DOHH2 (cell line): ENCODE measurements around the gene PREX1.

Source experiments
- H3F3A ChIP-seq: fragments of 200-600 bp; sonication (generic), shearing (Covaris generic); 2 replicates; pipeline ENCODE4 v1.6.0; 2016; ENCODE audit warnings: antibody characterized with exemption, mild to moderate bottlenecking; ENCODE audit not compliant: control insufficient read depth, insufficient read depth
- H3K27ac ChIP-seq: fragments of 200-600 bp; sonication (generic); 2 replicates; pipeline ENCODE4 v1.5.1; 2014; ENCODE audit warnings: low read depth, mild to moderate bottlenecking, low read length, moderate library complexity
- H3K27me3 ChIP-seq: fragments of 200-600 bp; sonication (generic); 2 replicates; pipeline ENCODE4 v1.6.1; 2014; ENCODE audit warnings: mild to moderate bottlenecking, low read length, mixed read lengths; ENCODE audit not compliant: control insufficient read depth
- H3K36me3 ChIP-seq: fragments of 200-600 bp; sonication (generic); 2 replicates; pipeline ENCODE4 v1.6.1; 2014; ENCODE audit warnings: mild to moderate bottlenecking, low read length, moderate library complexity, mixed read lengths; ENCODE audit not compliant: control insufficient read depth
- H3K4me1 ChIP-seq: fragments of 200-600 bp; sonication (generic); 2 replicates; pipeline ENCODE4 v1.6.1; 2014; ENCODE audit warnings: mild to moderate bottlenecking, low read length, mixed read lengths; ENCODE audit not compliant: control insufficient read depth
- H3K4me2 ChIP-seq: fragments of 200-600 bp; sonication (generic); 2 replicates; pipeline ENCODE4 v1.6.0; 2014; ENCODE audit warnings: mild to moderate bottlenecking, low read length, moderate library complexity
- H3K4me3 ChIP-seq: fragments of 200-600 bp; sonication (generic); 2 replicates; pipeline ENCODE4 v1.5.1; 2014; ENCODE audit warnings: mild to moderate bottlenecking, low read length, mixed read lengths
- H3K79me2 ChIP-seq: fragments of 200-600 bp; sonication (generic); 2 replicates; pipeline ENCODE4 v1.6.1; 2014; ENCODE audit warnings: mild to moderate bottlenecking, low read length, mixed read lengths; ENCODE audit not compliant: control insufficient read depth
- H3K9me2 ChIP-seq: fragments of 200-600 bp; sonication (generic); replicated peaks from 2 replicates; pipeline ENCODE4 v1.6.1; 2014; ENCODE audit warnings: mild to moderate bottlenecking, low read length, mixed read lengths; ENCODE audit not compliant: control insufficient read depth
- H3K9me3 ChIP-seq: fragments of 200-600 bp; sonication (generic); 2 replicates; pipeline ENCODE4 v1.6.1; 2014; ENCODE audit warnings: antibody characterized with exemption, low read length, mixed read lengths; ENCODE audit not compliant: control insufficient read depth, insufficient read depth
- H4K20me1 ChIP-seq: fragments of 200-600 bp; sonication (generic); 2 replicates; pipeline ENCODE4 v1.6.0; 2014; ENCODE audit warnings: low read depth, mild to moderate bottlenecking, antibody characterized with exemption, low read length, moderate library complexity; ENCODE audit not compliant: control insufficient read depth, insufficient read depth
- CTCF ChIP-seq: fragments of 200-600 bp; sonication (generic); IDR thresholded peaks from one replicate; pipeline ENCODE4 v1.5.1; 2014; ENCODE audit warnings: antibody characterized with exemption, mild to moderate bottlenecking, low read depth, low read length; ENCODE audit not compliant: poor library complexity, severe bottlenecking
- EZH2phosphoT487 ChIP-seq: fragments of 200-600 bp; sonication (generic); IDR thresholded peaks from 2 replicates; pipeline ENCODE4 v1.6.1; 2017; ENCODE audit warnings: borderline replicate concordance, mild to moderate bottlenecking, antibody characterized with exemption, low read length, moderate library complexity, mixed read lengths

The PREX1 gene

GRCh38 chr20:48761023-48761785 lies 66.6 kb downstream of the PREX1 start:
- Histone ChIP-seq H3K4me3 (peak overlapping the region; percentile 35), H3K36me3 (no peaks in the 10 kb centered on the region), H3K27ac (peak overlapping the region; percentile 39), H3K27me3 (no peaks in the 10 kb centered on the region), H3K4me1 (peaks cover 35% of the 10 kb centered on the region), H3F3A (peaks cover 5% of the 10 kb centered on the region), H3K4me2 (peak overlapping the region; percentile 59), H3K9me2 (no peaks in the 10 kb centered on the region), H3K9me3 (no peaks in the 10 kb centered on the region), H3K79me2 (no peaks in the 10 kb centered on the region), H4K20me1 (no peaks in the 10 kb centered on the region)
- TF ChIP-seq CTCF = no peak
- no peak for TF ChIP-seq EZH2phosphoT487

GRCh38 chr20:48760403-48760983 lies 67.3 kb downstream of the PREX1 start:
- Histone ChIP-seq H4K20me1 (no peaks in the 10 kb centered on the region), H3F3A (peaks cover 5% of the 10 kb centered on the region), H3K36me3 (no peaks in the 10 kb centered on the region), H3K79me2 (no peaks in the 10 kb centered on the region), H3K4me1 (peaks cover 35% of the 10 kb centered on the region), H3K27ac (peak overlapping the region; percentile 39), H3K27me3 (no peaks in the 10 kb centered on the region), H3K9me2 (no peaks in the 10 kb centered on the region), H3K9me3 (no peaks in the 10 kb centered on the region), H3K4me3 (peak overlapping the region; percentile 35), H3K4me2 (peak overlapping the region; percentile 59)
- no peak for TF ChIP-seq EZH2phosphoT487

GRCh38 chr20:48759631-48760245 lies 68.1 kb downstream of the PREX1 start:
- Histone ChIP-seq H3K27ac (peak overlapping the region; percentile 39; the same call in 1 of the 2 replicates), H3K4me1 (peaks cover 35% of the 10 kb centered on the region), H3F3A (peaks cover 5% of the 10 kb centered on the region), H3K27me3 (no peaks in the 10 kb centered on the region), H3K79me2 (no peaks in the 10 kb centered on the region), H3K4me2 (peak overlapping the region; percentile 59), H4K20me1 (no peaks in the 10 kb centered on the region), H3K4me3 (peak overlapping the region; percentile 35; the same call in 1 of the 2 replicates), H3K36me3 (no peaks in the 10 kb centered on the region), H3K9me3 (no peaks in the 10 kb centered on the region), H3K9me2 (no peaks in the 10 kb centered on the region)
- TF ChIP-seq EZH2phosphoT487 (no peak), CTCF (no peak)
